Neural cell (in vitro differentiated cells): ENCODE data around the gene FKBP14. TPM values are rescaled to one million over a fixed set of nuclear protein-coding genes. Genes with fewer than 3 reads are reported as not detected.

ENCODE experiments used
- H2AFZ ChIP-seq: fragments of 200-600, 300-800 bp; sonication (generic), shearing (Covaris generic); 2 replicates; pipeline ENCODE4 v1.6.0; 2014; ENCODE audit warnings: low read depth, mild to moderate bottlenecking, antibody characterized with exemption, low read length, moderate library complexity
- H3F3A ChIP-seq: fragments of 200-600 bp; shearing (Covaris generic); 2 replicates; pipeline ENCODE4 v1.6.1; 2016; ENCODE audit warnings: mild to moderate bottlenecking, moderate library complexity, mixed read lengths, antibody characterized with exemption, low read length; ENCODE audit not compliant: insufficient read depth, poor library complexity, severe bottlenecking
- H3K27ac ChIP-seq: fragments of 200-600, 300-800 bp; sonication (generic), shearing (Covaris generic); 2 replicates; pipeline ENCODE4 v1.5.1; 2014; ENCODE audit warnings: mild to moderate bottlenecking, low read length, moderate library complexity
- H3K27me3 ChIP-seq: fragments of 300-800, 200-600 bp; sonication (generic), shearing (Covaris generic); 2 replicates; pipeline ENCODE4 v1.6.0; 2014; ENCODE audit warnings: mild to moderate bottlenecking, low read depth, low read length, moderate library complexity; ENCODE audit not compliant: insufficient read depth
- H3K36me3 ChIP-seq: fragments of 300-800, 200-600 bp; sonication (generic), shearing (Covaris generic); 2 replicates; pipeline ENCODE4 v1.5.1; 2014; ENCODE audit warnings: mild to moderate bottlenecking, antibody characterized with exemption, low read length, moderate library complexity; ENCODE audit not compliant: insufficient read depth
- H3K4me2 ChIP-seq: fragments of 300-800, 200-600 bp; sonication (generic), shearing (Covaris generic); 2 replicates; pipeline ENCODE4 v1.6.0; 2014; ENCODE audit warnings: mild to moderate bottlenecking, low read length
- H3K4me3 ChIP-seq: fragments of 300-800, 200-600 bp; sonication (generic), shearing (Covaris generic); 2 replicates; pipeline ENCODE4 v1.5.1; 2014; ENCODE audit warnings: mild to moderate bottlenecking, low read length, moderate library complexity
- H3K79me2 ChIP-seq: fragments of 200-600 bp; shearing (Covaris generic); replicated peaks from 2 replicates; pipeline ENCODE4 v1.6.0; 2014; ENCODE audit warnings: mild to moderate bottlenecking, low read length, moderate library complexity; ENCODE audit not compliant: insufficient read depth
- H3K9ac ChIP-seq: fragments of 300-800, 200-600 bp; sonication (generic), shearing (Covaris generic); 2 replicates; pipeline ENCODE4 v1.6.1; 2016; ENCODE audit warnings: mild to moderate bottlenecking, low read length, mixed read lengths
- H3K9me2 ChIP-seq: fragments of 200-600 bp; shearing (Covaris generic); 2 replicates; pipeline ENCODE4 v1.6.1; 2016; ENCODE audit warnings: mild to moderate bottlenecking, low read length, mixed read lengths; ENCODE audit not compliant: insufficient read depth
- H3K9me3 ChIP-seq: fragments of 200-600, 300-800 bp; sonication (generic), shearing (Covaris generic); 2 replicates; pipeline ENCODE4 v1.6.1; 2016; ENCODE audit warnings: mild to moderate bottlenecking, mixed run types, low read length, moderate library complexity, mixed read lengths
- H4K20me1 ChIP-seq: fragments of 200-600 bp; shearing (Covaris generic); 2 replicates; pipeline ENCODE4 v1.6.1; 2016; ENCODE audit warnings: mild to moderate bottlenecking, mixed run types; ENCODE audit not compliant: insufficient read depth
- EP300 ChIP-seq: fragments of 450-650 bp; conservative IDR thresholded peaks from 2 replicates; pipeline ENCODE4 v1.6.1; 2014; ENCODE audit warnings: antibody characterized with exemption, mild to moderate bottlenecking, moderate library complexity; ENCODE audit not compliant: poor library complexity, severe bottlenecking
- EZH2 ChIP-seq: fragments of 200-600, 300-800 bp; shearing (Covaris generic), sonication (generic); IDR thresholded peaks from 2 replicates; pipeline ENCODE4 v1.6.1; 2014; ENCODE audit warnings: antibody characterized with exemption, low read length, borderline replicate concordance, mild to moderate bottlenecking; ENCODE audit not compliant: insufficient read depth, poor library complexity, severe bottlenecking
- MXI1 ChIP-seq: fragments of 450-650 bp; conservative IDR thresholded peaks from 2 replicates; pipeline ENCODE4 v1.6.1; 2014; ENCODE audit warnings: antibody characterized with exemption, mild to moderate bottlenecking; ENCODE audit not compliant: poor library complexity, severe bottlenecking
- POLR2AphosphoS5 ChIP-seq: IDR thresholded peaks from 2 replicates; pipeline ENCODE4 v1.6.1; 2012
- RAD21 ChIP-seq: fragments of 450-650 bp; conservative IDR thresholded peaks from 2 replicates; pipeline ENCODE4 v1.6.1; 2014; ENCODE audit warnings: antibody characterized with exemption, mild to moderate bottlenecking, moderate library complexity
- SMC3 ChIP-seq: fragments of 450-650 bp; conservative IDR thresholded peaks from 2 replicates; pipeline ENCODE4 v1.6.1; 2014; ENCODE audit warnings: antibody characterized with exemption, mild to moderate bottlenecking, moderate library complexity; ENCODE audit not compliant: poor library complexity
- TAF1 ChIP-seq: IDR thresholded peaks from 2 replicates; pipeline ENCODE4 v1.6.1; 2012; ENCODE audit warnings: low read depth
- polyA plus RNA-seq: library from polyadenylated mRNA; depleted of rRNA; stranded (reverse); fragments of >200 nt; gene quantifications from 2 replicates; pipeline ENCODE4 v1.2.3, GENCODE V29; 2014
- TF ChIP-seq, protein P1 (sequence below): fragments of 450-650 bp; IDR thresholded peaks from 2 replicates; pipeline ENCODE4 v1.5.1; 2014; ENCODE audit warnings: antibody characterized with exemption, mild to moderate bottlenecking, moderate library complexity; ENCODE audit not compliant: poor library complexity, severe bottlenecking
- TF ChIP-seq, protein P2 (sequence below): IDR thresholded peaks from 2 replicates; pipeline ENCODE4 v1.6.1; 2012; ENCODE audit warnings: borderline replicate concordance

The FKBP14 gene
- polyA plus RNA-seq, 1 donor from 2014 or later: 36.7 TPM

DNA sequence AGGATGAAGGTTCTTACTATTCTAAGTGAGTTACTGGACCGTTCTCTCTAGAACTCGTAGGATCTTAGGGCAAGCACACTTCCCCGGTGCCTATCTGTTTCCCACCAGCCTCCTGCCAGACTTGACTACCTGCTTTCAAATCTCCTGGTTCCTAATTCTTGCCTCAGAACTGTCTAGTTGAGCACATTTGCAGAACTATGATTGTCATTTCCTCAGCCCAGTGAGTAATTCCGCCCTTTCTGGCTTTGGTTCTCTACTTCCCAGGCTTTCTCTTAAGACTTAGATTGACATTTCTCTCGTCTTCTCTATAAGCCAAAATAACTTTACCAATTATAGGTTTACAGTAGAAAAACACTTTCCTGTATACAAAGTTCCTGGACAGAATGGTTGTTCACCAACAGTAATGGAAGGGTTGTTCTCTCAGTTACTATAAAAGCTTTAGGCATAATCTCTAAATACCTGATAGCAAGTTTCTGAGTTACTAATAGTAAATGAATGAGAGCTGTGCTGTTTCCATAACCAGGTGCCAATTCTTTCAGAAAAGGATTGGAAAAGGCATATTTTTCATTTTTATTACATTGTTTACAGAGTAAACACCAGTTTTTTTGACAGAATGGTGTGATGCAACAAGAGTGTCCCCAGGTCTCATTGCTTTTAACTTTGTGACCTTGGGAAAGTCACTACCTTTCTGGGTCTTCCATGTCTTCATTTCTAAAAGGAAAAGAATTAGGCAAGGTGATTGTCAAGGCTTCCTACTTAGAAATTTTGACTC is 42.8 kb upstream of the FKBP14 start:
- H3K27ac ChIP-seq: no peak overlapping the region
- H2AFZ ChIP-seq: no peak overlapping the region
- no peaks in the 10 kb centered on the region for H4K20me1 ChIP-seq
- no peaks in the 10 kb centered on the region for H3K9me2 ChIP-seq
- TF ChIP-seq MXI1 (no peak), SMC3 (no peak)
- TF ChIP-seq, protein P1, sequence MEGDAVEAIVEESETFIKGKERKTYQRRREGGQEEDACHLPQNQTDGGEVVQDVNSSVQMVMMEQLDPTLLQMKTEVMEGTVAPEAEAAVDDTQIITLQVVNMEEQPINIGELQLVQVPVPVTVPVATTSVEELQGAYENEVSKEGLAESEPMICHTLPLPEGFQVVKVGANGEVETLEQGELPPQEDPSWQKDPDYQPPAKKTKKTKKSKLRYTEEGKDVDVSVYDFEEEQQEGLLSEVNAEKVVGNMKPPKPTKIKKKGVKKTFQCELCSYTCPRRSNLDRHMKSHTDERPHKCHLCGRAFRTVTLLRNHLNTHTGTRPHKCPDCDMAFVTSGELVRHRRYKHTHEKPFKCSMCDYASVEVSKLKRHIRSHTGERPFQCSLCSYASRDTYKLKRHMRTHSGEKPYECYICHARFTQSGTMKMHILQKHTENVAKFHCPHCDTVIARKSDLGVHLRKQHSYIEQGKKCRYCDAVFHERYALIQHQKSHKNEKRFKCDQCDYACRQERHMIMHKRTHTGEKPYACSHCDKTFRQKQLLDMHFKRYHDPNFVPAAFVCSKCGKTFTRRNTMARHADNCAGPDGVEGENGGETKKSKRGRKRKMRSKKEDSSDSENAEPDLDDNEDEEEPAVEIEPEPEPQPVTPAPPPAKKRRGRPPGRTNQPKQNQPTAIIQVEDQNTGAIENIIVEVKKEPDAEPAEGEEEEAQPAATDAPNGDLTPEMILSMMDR: no peak
- H3K79me2 ChIP-seq: peaks cover 3% of the 10 kb centered on the region
- H3K4me3 ChIP-seq: no peak overlapping the region
- no peaks in the 10 kb centered on the region for H3F3A ChIP-seq
- H3K9me3 ChIP-seq: no peaks in the 10 kb centered on the region
- no peaks in the 10 kb centered on the region for H3K27me3 ChIP-seq
- no peak overlapping the region for H3K4me2 ChIP-seq
- H3K9ac ChIP-seq: no peak overlapping the region
- H3K36me3 ChIP-seq: peaks cover 3% of the 10 kb centered on the region

DNA sequence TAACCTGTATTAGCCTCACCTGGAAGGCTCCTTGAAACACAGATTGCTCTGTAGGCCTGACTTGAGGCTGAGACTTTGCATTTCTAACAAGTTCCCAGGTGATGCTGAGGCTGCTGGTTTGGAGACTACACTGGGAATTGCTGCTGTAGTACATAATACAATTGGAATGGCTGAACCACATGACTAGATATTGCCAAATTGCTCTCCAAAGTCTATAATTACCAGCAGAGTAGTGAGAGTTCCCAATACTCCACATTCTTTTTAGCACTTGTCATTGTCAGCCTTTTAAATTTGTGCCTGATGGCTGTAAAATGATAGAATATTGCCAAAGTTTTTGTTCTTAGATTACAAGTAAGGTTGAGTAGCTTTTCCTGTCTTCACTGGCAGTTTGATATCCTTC is 41.6 kb upstream of the FKBP14 start:
- Histone ChIP-seq H3F3A (no peaks in the 10 kb centered on the region), H3K27ac (no peak overlapping the region), H3K9me3 (no peaks in the 10 kb centered on the region), H3K9ac (no peak overlapping the region), H3K79me2 (peaks cover 3% of the 10 kb centered on the region), H4K20me1 (no peaks in the 10 kb centered on the region), H3K36me3 (peaks cover 3% of the 10 kb centered on the region), H3K27me3 (no peaks in the 10 kb centered on the region), H3K4me3 (no peak overlapping the region), H3K4me2 (no peak overlapping the region), H2AFZ (no peak overlapping the region), H3K9me2 (no peaks in the 10 kb centered on the region)
- TF ChIP-seq EZH2 (no peak), SMC3 (no peak), RAD21 (no peak), POLR2AphosphoS5 (no peak), TAF1 (no peak), EP300 (no peak), MXI1 (no peak)
- TF ChIP-seq, protein P2, sequence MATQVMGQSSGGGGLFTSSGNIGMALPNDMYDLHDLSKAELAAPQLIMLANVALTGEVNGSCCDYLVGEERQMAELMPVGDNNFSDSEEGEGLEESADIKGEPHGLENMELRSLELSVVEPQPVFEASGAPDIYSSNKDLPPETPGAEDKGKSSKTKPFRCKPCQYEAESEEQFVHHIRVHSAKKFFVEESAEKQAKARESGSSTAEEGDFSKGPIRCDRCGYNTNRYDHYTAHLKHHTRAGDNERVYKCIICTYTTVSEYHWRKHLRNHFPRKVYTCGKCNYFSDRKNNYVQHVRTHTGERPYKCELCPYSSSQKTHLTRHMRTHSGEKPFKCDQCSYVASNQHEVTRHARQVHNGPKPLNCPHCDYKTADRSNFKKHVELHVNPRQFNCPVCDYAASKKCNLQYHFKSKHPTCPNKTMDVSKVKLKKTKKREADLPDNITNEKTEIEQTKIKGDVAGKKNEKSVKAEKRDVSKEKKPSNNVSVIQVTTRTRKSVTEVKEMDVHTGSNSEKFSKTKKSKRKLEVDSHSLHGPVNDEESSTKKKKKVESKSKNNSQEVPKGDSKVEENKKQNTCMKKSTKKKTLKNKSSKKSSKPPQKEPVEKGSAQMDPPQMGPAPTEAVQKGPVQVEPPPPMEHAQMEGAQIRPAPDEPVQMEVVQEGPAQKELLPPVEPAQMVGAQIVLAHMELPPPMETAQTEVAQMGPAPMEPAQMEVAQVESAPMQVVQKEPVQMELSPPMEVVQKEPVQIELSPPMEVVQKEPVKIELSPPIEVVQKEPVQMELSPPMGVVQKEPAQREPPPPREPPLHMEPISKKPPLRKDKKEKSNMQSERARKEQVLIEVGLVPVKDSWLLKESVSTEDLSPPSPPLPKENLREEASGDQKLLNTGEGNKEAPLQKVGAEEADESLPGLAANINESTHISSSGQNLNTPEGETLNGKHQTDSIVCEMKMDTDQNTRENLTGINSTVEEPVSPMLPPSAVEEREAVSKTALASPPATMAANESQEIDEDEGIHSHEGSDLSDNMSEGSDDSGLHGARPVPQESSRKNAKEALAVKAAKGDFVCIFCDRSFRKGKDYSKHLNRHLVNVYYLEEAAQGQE: no peak
- TF ChIP-seq, protein P1: no peak
